DOHH2 (cell line): ENCODE measurements around the gene CAMTA1.

Experiments
- H3F3A ChIP-seq: fragments of 200-600 bp; sonication (generic), shearing (Covaris generic); 2 replicates; pipeline ENCODE4 v1.6.0; 2016; ENCODE audit warnings: antibody characterized with exemption, mild to moderate bottlenecking; ENCODE audit not compliant: control insufficient read depth, insufficient read depth
- H3K27ac ChIP-seq: fragments of 200-600 bp; sonication (generic); 2 replicates; pipeline ENCODE4 v1.5.1; 2014; ENCODE audit warnings: low read depth, mild to moderate bottlenecking, low read length, moderate library complexity
- H3K27me3 ChIP-seq: fragments of 200-600 bp; sonication (generic); 2 replicates; pipeline ENCODE4 v1.6.1; 2014; ENCODE audit warnings: mild to moderate bottlenecking, low read length, mixed read lengths; ENCODE audit not compliant: control insufficient read depth
- H3K36me3 ChIP-seq: fragments of 200-600 bp; sonication (generic); 2 replicates; pipeline ENCODE4 v1.6.1; 2014; ENCODE audit warnings: mild to moderate bottlenecking, low read length, moderate library complexity, mixed read lengths; ENCODE audit not compliant: control insufficient read depth
- H3K4me1 ChIP-seq: fragments of 200-600 bp; sonication (generic); 2 replicates; pipeline ENCODE4 v1.6.1; 2014; ENCODE audit warnings: mild to moderate bottlenecking, low read length, mixed read lengths; ENCODE audit not compliant: control insufficient read depth
- H3K4me2 ChIP-seq: fragments of 200-600 bp; sonication (generic); 2 replicates; pipeline ENCODE4 v1.6.0; 2014; ENCODE audit warnings: mild to moderate bottlenecking, low read length, moderate library complexity
- H3K4me3 ChIP-seq: fragments of 200-600 bp; sonication (generic); 2 replicates; pipeline ENCODE4 v1.5.1; 2014; ENCODE audit warnings: mild to moderate bottlenecking, low read length, mixed read lengths
- H3K79me2 ChIP-seq: fragments of 200-600 bp; sonication (generic); 2 replicates; pipeline ENCODE4 v1.6.1; 2014; ENCODE audit warnings: mild to moderate bottlenecking, low read length, mixed read lengths; ENCODE audit not compliant: control insufficient read depth
- H3K9me2 ChIP-seq: fragments of 200-600 bp; sonication (generic); replicated peaks from 2 replicates; pipeline ENCODE4 v1.6.1; 2014; ENCODE audit warnings: mild to moderate bottlenecking, low read length, mixed read lengths; ENCODE audit not compliant: control insufficient read depth
- H3K9me3 ChIP-seq: fragments of 200-600 bp; sonication (generic); 2 replicates; pipeline ENCODE4 v1.6.1; 2014; ENCODE audit warnings: antibody characterized with exemption, low read length, mixed read lengths; ENCODE audit not compliant: control insufficient read depth, insufficient read depth
- H4K20me1 ChIP-seq: fragments of 200-600 bp; sonication (generic); 2 replicates; pipeline ENCODE4 v1.6.0; 2014; ENCODE audit warnings: low read depth, mild to moderate bottlenecking, antibody characterized with exemption, low read length, moderate library complexity; ENCODE audit not compliant: control insufficient read depth, insufficient read depth
- CTCF ChIP-seq: fragments of 200-600 bp; sonication (generic); IDR thresholded peaks from one replicate; pipeline ENCODE4 v1.5.1; 2014; ENCODE audit warnings: antibody characterized with exemption, mild to moderate bottlenecking, low read depth, low read length; ENCODE audit not compliant: poor library complexity, severe bottlenecking
- EZH2phosphoT487 ChIP-seq: fragments of 200-600 bp; sonication (generic); IDR thresholded peaks from 2 replicates; pipeline ENCODE4 v1.6.1; 2017; ENCODE audit warnings: borderline replicate concordance, mild to moderate bottlenecking, antibody characterized with exemption, low read length, moderate library complexity, mixed read lengths

The CAMTA1 gene

GRCh38 chr1:6860401-6860800, 75.1 kb downstream of the CAMTA1 start:
- Histone ChIP-seq H3K4me3 (no peak overlapping the region), H3K4me2 (no peak overlapping the region), H3K79me2 (0 out of 2 replicates have a peak, but pooled peaks cover 3% of the 10 kb centered on the region)

GRCh38 chr1:6861075-6861724, 75.9 kb downstream of the CAMTA1 start:
- no peaks in the 10 kb centered on the region for H3K4me1 ChIP-seq
- H3K79me2 ChIP-seq = 0 out of 2 replicates have a peak, but pooled peaks cover 3% of the 10 kb centered on the region
- no peaks in the 10 kb centered on the region for H3F3A ChIP-seq
- H3K4me2 ChIP-seq = no peak overlapping the region
- H3K27ac ChIP-seq = no peak overlapping the region
- H3K27me3 ChIP-seq = no peaks in the 10 kb centered on the region
- no peaks in the 10 kb centered on the region; the same call in 1 of the 2 replicates for H4K20me1 ChIP-seq
- TF ChIP-seq EZH2phosphoT487 (no peak), CTCF (no peak)
- no peaks in the 10 kb centered on the region for H3K9me2 ChIP-seq
- H3K4me3 ChIP-seq = no peak overlapping the region
- no peaks in the 10 kb centered on the region for H3K36me3 ChIP-seq
- no peaks in the 10 kb centered on the region for H3K9me3 ChIP-seq

More at GRCh38 chr1:6860401-6860800, 75.1 kb downstream of the CAMTA1 start:
- Histone ChIP-seq H4K20me1 (no peaks in the 10 kb centered on the region; the same call in 1 of the 2 replicates), H3K27ac (no peak overlapping the region), H3K27me3 (no peaks in the 10 kb centered on the region), H3F3A (no peaks in the 10 kb centered on the region), H3K36me3 (no peaks in the 10 kb centered on the region), H3K9me2 (no peaks in the 10 kb centered on the region), H3K4me1 (no peaks in the 10 kb centered on the region), H3K9me3 (no peaks in the 10 kb centered on the region)
- no peak for TF ChIP-seq CTCF
- TF ChIP-seq EZH2phosphoT487 = no peak

GRCh38 chr1:6862906-6863305, 77.7 kb downstream of the CAMTA1 start:
- H3K27ac ChIP-seq = no peak overlapping the region
- H4K20me1 ChIP-seq = no peaks in the 10 kb centered on the region; the same call in 1 of the 2 replicates
- peaks cover 3% of the 10 kb centered on the region; the same call in 1 of the 2 replicates for H3K79me2 ChIP-seq
- no peaks in the 10 kb centered on the region for H3F3A ChIP-seq
- no peaks in the 10 kb centered on the region for H3K27me3 ChIP-seq
- H3K36me3 ChIP-seq = no peaks in the 10 kb centered on the region
- H3K9me3 ChIP-seq = no peaks in the 10 kb centered on the region
- TF ChIP-seq EZH2phosphoT487 = no peak
- TF ChIP-seq CTCF = no peak
- no peaks in the 10 kb centered on the region for H3K9me2 ChIP-seq
- H3K4me2 ChIP-seq = no peak overlapping the region
- no peaks in the 10 kb centered on the region for H3K4me1 ChIP-seq
- H3K4me3 ChIP-seq = no peak overlapping the region
